SIG-M5 (cell line): ENCODE results near the gene EXOC3L4.

Experiments
- DNase-seq: peaks from one replicate; lab custom pipeline; 2025; lab: John Stamatoyannopoulos, UW

The EXOC3L4 gene

DNA sequence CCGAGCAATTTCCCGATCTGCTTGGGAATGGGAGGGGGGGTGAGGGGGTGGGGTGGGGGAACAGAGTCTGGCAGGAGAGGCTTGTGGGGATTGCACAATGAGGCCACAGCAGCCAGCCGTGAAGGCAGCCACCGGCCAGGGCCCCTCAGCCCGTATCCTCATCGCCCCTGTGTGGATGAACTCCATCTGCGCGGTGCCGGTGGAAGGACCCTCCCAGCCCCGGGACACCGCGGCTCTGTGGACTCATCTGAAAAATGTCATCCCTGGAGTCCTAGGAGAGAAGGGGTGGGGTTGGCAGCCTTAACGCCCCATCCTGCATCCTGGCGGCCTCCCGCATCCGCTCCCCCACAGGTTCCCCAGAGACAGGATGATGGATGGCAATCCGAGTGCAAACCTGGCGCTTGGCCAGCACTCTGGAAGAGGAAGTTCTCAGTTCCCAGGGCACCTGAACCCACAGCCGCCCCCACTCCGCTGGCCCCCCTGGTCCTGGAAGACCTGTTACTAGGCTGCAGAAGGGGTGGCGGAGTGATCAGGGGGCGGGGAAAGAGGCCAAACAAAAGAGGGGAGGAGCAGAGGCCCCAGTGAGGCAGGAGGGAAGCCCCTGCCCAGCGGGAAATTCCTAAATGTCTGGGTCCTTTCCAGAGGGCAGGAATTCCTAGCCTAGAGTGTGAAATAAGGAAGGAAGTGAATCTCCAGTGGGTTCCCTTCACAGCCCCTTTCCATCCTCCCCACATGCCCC is 27.5 kb downstream of the EXOC3L4 start:
- no peak for DNase-seq

DNA sequence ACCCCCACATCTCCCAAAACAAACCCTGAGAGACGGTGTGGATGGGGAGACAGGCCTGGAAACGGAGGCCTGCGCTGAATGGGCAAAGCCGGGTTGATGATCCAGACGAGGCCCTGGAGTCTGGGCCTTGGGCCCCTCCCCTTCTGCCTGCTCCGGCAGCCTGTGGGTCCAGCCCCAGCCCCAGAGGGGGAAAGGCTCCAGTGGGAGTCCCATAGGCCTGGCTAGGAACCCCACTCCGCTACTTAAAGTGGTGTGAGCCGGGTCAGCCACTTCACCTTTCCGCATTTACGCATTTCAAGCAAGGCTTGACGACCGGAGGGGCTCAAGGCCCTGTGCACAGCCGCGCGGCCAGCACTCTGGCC is 28.0 kb downstream of the EXOC3L4 start:
- no peak for DNase-seq

DNA sequence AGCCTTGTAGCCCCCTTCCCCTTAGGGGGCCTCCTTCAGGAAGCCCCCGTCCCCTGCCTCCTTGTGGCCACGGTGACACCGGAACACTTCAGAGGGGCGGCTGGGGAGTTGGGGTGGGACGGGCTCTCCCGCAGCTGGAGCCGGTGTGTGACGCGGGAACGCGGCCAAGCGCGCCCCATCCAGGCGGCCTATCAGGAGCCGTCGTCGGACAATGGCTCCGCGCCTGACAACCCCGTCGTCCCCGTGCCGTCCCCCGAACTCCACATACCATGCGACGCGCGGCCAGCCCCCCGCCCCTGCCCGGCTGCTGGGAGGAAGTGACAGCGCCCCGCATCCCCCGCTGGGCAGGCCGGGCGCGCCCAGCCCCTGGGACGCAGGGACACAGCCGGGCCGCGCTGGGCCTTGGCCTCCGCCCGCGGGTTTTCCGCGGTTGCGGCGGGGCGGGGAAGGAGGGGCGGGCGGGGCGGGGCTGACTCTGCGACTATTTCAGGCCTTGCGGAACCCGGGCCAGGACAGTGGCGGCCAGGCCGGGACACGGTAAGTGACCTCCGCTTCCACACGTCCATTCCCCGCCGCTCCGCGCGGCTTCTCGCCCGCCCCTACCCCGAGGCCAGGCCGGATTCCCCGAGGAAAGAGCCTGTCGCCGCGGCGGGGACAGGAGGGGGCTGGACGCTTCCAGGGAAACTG is 28.6 kb downstream of the EXOC3L4 start, which contains the start of gene TNFAIP2:
TSS of gene TNFAIP2 (plus strand) at position 515 of the 687 bp plus-strand sequence. CDS start 2,997 bp downstream, outside the sequence.
- no peak for DNase-seq

DNA sequence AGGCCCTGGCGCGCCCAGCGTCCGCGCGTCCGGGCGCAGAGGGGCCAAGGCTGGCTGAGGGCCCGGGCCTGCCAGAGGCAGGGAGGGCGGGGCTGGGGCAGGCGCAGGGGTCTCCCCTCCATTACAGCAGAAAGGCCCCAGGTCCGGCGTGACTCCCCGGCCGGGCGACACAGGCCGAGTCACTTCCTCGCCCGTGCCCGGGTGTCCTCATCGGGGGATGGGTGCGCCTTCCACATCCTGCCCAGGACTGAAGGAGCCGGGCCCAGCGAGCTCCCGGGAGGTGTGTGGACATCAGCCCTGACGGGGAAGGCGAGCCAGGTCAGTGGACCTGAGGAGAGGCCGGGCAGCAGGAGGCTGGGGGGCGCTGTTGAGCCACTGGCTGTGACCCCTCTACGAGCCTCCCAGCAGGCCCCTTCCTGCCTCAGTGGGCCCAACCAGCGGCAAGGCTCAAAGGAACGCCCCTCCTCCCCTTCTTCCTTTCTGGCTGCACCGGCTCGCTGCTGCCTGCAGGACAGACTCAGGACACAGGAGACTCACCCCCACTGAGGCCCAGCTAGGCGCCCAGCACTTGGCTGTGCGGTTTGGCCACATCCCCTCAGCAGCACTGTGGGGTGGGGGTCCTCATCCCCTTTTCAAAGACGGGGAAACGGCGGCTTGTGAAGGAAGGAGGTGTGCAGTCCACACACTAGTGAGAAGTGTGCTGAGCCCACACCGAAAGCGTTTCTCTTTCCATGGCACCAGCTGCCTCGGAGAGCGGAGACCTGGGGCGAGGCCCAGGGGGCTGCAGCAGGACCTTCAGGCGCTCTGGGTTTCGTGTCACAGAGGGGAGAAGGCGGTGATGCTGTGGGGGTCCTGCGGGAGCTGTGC is 29.3 kb downstream of the EXOC3L4 start:
- DNase-seq = no peak

DNA sequence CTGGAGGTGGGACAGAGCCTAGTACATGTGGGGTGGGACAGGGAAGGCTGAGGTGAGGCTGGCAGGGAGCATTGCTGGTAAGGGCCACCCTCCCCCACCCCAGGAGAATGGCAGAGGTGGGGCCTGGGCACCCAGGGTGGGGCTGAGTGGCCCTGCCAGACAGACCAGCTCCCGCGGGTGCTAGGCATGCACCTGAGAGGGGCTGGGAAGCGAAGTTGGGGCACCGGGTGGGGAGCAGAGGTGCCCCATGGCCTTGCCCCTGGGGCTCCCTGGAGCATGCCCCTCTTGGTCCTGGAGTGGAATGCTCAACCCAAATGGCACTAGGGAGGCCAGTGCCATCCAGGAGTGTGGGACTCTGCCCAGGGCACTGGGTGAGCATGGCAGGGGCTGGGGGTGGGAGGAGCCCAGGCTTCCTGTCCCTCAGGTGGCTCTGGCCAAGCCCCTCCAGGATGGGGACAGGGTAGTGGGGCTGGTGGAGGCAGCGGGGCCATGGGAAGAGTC is 30.0 kb downstream of the EXOC3L4 start:
- DNase-seq = no peak

DNA sequence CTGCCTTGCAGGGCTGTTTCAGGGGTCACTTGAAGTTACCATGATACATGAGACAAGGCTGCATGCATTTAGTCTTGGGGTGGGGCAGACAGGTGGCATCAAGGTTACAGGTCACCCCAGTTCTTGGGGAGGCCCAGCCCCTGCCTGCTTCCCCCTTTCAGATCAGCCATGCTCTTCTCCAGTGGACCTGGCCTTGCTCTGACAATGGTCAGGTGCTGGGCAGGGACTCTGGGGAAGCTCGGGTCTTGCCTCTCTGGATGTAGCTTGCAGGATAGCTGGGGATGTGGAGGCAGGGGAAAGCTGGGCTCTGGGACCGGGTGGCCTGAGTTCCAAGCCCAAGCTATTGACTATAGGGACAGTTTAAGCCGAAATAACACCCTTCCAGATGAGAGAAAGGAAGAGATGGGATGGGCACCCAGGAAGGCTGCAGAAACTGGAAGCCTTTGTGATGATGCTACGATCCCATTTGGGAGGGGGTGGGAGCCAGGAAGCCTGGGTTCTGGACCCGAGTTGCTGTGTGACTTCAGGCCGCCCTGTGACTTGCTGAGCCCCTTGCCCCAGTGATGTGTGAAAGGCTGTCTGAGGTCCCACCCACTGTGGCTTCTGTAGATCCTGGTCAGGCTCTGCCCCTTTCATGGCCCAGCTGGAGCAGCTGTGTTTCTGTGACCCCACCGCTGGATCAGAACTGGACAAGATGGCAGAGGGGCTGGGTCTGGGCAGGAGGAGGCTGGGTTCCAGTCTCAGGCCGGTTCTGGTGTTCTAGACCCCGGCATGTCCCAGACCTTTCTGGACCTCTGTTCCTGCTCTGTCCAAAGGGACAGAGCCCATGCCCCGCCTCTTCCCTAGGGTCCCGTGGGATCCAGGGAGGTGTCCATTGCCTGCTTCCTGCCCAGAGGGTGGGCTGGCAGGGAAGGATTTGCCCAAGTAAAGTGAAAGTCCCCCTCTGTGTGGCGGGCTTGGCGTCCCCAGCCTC is 30.9 kb downstream of the EXOC3L4 start:
- no peak for DNase-seq

DNA sequence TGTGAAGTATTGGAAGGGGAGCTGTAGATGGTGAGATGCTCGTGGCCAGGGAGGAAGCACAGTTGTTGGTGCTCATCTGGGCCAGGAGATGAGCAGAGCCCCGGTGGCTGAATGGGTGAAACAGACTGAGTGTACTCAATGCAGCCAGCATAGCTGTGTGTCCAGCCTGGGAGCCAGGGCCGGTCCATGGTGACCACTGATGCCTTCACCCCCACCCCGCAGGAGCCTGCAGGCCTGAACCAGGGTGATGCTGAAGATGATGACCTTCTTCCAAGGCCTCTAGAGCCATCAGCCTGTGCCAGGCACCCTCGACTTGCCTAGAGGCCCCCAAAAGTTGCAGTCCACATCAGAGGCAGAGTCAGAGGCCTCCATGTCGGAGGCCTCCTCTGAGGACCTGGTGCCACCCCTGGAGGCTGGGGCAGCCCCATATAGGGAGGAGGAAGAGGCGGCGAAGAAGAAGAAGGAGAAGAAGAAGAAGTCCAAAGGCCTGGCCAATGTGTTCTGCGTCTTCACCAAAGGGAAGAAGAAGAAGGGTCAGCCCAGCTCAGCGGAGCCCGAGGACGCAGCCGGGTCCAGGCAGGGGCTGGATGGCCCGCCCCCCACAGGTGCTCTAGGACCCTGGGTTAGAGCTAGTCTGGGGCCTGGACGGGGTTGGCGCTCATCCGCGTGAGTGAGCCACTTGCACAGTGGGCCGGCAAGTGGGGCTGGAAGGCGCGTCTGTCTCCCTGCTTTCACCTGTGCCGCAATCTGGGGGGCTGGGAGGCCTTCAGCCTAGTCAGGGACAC is 31.8 kb downstream of the EXOC3L4 start:
- DNase-seq = no peak

DNA sequence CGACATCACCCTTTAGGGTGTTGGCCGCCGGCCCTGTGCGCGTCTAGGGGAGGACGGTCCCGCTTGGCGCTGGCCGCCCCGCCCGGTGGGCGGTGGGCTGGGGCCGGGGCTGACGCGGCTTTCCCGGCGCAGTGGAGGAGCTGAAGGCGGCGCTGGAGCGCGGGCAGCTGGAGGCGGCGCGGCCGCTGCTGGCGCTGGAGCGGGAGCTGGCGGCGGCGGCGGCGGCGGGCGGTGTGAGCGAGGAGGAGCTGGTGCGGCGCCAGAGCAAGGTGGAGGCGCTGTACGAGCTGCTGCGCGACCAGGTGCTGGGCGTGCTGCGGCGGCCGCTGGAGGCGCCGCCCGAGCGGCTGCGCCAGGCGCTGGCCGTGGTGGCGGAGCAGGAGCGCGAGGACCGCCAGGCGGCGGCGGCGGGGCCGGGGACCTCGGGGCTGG is 32.4 kb downstream of the EXOC3L4 start:
- no peak for DNase-seq

DNA sequence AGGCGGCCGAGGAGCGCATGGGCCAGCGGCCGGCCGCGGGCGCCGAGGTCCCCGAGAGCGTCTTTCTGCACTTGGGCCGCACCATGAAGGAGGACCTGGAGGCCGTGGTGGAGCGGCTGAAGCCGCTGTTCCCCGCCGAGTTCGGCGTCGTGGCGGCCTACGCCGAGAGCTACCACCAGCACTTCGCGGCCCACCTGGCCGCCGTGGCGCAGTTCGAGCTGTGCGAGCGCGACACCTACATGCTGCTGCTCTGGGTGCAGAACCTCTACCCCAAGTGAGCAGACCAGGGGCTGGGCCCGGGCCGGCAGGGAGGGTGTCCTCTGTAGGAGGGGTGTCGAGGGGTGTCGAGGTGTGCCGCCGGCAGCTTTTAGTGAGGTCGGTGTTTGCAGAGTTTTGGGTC is 32.8 kb downstream of the EXOC3L4 start:
- DNase-seq = no peak

DNA sequence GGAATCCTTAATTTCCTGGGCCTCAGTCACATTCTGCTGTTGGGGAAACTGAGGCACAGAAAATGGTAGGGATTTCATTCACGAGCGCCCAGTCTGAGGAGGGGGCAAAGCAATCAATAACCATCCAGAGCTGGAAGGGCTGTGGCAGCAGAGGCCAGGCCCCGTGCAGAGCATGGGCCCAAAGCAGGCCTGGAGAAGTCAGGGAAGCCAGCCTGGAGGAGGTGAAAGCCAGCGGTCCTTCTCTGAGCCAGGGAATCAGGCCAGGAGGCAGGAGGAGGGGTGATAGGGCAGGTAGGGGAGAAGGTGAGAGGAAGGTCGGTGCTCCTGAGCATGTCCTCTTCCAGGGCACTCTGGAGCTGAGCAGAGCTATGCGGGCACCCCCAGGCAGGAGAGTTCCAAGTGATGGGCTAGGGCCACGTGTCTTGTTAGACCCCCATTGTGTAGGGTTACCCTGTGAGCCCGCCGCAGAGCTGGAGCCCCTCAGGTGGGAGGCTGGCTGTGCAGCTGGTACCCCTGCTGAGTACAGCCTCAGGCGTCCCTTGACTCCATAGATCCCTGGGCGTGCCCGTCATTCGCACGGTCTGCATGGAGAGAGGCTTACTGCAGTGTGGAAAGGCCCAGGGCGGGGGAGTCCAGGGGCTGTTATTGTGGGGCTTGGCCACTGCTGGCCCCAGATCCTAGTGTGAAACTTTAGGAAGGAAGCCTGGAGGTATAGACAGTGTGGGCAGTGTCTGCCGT is 33.5 kb downstream of the EXOC3L4 start:
- no peak for DNase-seq

DNA sequence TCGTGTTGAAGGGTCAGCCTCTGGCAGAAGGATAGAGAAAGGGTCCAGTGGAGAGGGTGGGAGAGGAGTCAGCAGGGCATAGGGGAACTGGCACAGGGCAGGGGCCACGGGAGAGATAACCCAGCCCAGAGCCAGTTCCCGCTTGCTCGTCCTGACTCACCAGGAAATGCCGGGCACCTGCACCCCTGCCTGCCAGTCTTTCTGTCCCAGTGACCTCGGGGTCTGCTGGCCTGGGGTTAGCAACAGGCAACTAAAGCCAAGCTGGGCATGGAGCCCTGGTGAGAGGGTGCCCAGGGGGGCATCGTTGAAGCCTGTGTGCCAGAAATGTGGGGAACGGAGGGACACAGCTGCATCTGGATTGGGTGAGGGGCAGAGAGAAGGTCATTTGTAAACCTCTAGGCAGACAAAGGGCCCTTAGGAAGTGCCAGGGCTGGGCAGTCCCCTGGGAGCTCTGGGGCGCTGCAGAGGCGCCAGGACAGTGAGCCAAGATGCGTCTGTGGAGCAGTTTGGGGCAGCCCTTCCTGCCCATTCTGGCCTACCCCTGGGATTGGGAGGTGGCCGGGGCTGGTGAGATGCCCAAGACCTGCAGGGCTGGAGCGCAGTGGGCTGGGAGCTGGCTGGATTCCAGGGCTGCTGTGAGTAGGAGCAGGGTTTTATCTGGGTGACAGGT is 34.2 kb downstream of the EXOC3L4 start:
- no peak for DNase-seq

DNA sequence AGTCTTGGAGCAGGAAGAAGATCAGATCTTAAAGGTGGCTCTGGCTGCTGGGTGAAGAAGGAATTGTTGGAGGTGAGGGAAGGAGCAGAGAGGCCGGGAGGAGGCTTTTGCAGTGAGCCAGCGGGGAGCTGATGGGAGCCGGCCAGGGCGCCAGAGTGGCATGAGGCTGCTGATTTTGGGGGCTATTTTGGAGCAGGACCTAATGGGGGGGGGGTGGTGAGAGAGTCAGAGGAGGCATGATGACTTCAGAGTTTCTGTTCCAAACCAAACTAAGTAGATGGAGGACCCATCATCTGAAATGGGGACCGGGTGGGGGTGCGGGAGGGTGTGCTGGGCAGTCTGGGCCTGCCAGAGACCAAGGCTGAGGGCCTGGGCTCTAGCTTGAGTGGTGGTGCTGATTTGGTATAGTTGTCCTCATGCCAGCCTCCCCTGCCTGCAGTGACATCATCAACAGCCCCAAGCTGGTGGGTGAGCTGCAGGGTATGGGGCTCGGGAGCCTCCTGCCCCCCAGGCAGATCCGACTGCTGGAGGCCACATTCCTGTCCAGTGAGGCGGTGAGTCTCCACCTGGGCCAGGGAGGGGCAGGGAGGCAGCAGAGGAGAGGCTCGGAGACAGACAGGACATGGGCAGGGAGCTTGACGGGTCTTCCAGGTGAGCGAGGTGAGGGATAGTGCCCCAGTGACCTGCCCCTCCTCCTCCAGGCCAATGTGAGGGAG is 34.9 kb downstream of the EXOC3L4 start:
- DNase-seq = no peak

DNA sequence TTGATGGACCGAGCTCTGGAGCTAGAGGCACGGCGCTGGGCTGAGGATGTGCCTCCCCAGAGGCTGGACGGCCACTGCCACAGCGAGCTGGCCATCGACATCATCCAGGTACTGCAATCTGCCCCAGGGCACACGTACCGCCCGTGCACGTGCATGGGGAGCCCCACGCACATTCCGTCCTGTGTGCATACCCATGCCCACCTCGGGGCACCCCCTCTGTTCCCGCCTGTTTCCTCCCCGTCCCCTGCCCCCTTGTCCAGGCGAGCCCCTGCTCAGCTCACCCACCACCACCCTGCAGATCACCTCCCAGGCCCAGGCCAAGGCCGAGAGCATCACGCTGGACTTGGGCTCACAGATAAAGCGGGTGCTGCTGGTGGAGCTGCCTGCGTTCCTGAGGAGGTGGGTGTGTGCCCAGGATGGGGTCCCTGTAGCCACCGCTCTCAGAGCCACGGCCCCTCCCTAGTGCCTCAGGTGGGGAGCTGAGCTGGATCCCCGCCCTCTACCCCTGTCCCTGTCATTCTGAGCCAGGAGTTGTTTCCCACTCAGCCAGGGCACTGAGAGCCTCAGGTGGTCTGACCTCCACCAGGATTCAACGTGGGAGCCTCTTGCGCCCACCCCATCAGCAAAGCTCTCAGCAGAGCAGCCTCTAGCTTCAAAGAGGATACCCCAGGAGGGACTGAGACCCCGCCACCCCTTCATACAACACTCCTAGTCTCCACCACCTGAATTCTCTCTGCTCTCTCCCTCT is 35.7 kb downstream of the EXOC3L4 start:
- no peak for DNase-seq

DNA sequence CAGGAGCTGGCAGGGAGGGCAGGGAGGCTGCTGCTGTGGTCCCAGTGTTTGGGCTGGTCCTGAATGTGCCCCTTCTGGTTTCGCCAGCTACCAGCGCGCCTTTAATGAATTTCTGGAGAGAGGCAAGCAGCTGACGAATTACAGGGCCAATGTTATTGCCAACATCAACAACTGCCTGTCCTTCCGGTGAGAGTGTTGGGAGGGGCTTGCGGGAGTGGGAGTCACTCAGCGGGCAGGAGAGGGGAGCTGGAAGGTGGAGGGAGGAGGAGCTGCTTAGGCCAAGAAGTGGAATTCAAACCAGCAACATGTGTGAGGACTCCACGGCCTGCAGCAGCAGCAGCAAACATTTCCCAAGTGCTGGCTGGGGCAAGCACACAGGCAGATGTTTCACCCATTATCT is 36.4 kb downstream of the EXOC3L4 start:
- DNase-seq = no peak

DNA sequence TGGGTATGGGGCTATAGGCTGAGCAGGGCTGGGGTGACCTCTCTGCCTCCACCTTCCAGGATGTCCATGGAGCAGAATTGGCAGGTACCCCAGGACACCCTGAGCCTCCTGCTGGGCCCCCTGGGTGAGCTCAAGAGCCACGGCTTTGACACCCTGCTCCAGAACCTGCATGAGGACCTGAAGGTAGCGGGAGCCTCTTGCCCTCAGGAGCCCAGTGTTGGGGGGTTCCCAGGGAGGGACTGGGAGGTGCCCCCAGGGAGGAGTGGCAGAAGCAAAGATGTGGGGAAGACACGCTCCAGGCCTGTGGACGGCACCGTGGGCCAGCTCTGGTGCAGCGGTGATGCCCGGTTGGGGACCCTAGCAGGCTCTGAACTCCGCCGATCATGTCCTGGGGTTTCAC is 37.1 kb downstream of the EXOC3L4 start:
- DNase-seq = no peak

DNA sequence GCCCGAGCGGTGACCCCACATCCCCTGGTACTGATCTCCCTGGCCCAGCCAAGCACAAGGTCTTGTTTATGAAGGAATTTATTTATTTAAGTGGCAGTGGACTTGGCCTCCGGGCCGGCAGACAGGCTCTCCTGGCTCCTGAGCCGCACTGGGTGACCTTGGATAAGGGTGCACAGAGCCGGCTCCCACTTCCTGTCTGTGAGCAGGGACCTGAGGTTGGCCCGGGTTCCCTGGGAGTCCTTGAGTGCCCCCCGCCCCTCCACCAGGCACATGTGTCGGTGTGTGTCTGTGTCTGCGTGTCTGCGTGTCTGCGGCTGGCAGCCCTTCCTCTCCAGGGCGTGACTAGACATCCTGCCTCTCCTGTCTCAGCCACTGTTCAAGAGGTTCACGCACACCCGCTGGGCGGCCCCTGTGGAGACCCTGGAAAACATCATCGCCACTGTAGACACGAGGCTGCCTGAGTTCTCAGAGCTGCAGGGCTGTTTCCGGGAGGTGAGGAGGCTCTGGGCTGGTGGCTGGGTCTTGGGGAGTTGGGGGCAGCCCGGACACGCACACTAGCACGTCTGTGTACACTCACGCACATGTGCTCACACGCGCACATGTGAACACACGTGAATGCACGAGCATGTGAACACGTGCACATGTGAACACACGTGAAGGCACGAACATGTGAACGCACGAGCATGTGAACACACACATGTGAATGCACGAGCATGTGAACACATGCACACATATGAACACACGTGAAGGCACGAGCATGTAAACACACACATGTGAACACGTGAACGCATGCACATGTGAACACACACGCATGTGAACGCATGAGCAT is 38.1 kb downstream of the EXOC3L4 start:
- no peak for DNase-seq
